Fibroblast of skin of left quadriceps (primary cell): Measurements from ENCODE around the gene TSC2.
"Not testable (repeated sequence)": the region's sequence is repeated elsewhere in the genome, so short reads cannot be mapped to it uniquely, and the experiment has no call there.

Experiments used
- DNase-seq, 2 experiments: peaks; one replicate each; pipeline ENCODE4 v3.0.0-alpha.2; 2013; ENCODE audit warnings: low read depth in 2 of 2

The TSC2 gene

DNA sequence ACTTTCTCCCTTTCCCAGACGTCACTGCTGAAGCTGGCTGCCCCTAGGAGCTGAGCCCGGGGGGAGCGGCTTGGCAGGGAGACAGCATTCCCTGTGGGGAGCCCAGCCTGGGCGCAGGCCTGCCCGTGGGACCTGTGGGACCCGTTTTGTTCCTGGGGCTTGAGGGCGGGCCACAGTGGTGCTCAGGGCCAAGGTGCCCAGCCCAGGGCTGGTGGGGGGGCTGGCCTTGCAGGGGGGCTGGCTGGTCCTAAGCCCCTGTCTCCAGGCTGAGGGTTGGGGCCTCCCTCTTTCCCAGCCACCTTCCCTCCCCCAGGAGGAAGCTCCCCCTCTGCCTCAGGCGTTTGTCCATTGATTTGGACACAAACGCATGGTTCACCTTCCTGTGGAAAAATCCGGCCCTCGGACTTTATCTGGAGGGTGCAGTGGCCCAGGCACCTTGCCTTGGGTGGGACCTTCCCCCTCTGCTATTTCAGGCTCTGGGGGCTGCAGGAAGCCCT lies 16.7 kb upstream of the TSC2 start:
- no peak for DNase-seq

DNA sequence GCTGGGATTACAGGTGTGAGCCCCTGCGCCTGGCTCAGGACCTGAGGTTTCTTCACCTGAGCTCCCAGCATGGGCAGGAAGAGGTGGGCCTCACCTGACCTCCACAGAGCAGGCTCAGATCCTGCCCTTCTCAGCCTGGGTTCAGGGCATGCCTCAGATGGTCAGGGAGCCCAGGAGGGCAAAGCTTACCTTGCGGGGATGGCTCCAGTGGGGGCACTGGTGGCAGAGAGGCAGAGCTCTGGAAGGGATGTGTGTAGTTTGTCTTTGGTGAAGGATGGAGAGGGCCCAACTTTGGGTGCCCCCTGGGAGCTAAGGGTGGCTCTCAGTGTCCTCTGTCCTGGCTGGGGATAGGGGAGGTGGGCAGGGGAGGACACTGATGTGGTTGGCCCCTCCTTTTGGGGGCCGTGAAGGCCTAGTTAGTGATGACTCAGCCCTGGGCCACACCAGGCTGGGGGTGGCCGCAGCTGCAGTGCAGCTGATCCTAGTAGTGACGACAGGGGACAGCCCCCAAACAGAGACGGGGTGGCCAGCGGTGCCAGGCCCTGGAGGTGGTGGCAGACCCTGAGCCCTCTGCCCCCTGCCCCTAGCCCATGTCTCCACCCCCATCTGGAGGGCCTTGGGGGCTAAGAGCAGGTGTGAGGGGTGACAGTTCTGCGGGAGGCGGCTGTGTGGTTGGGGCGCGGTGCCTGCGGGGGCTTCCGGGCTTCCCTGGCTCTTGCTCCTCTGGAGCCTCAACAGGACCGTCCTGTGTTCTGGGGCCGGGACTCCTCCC lies 15.3 kb upstream of the TSC2 start:
- DNase-seq, result no peak

DNA sequence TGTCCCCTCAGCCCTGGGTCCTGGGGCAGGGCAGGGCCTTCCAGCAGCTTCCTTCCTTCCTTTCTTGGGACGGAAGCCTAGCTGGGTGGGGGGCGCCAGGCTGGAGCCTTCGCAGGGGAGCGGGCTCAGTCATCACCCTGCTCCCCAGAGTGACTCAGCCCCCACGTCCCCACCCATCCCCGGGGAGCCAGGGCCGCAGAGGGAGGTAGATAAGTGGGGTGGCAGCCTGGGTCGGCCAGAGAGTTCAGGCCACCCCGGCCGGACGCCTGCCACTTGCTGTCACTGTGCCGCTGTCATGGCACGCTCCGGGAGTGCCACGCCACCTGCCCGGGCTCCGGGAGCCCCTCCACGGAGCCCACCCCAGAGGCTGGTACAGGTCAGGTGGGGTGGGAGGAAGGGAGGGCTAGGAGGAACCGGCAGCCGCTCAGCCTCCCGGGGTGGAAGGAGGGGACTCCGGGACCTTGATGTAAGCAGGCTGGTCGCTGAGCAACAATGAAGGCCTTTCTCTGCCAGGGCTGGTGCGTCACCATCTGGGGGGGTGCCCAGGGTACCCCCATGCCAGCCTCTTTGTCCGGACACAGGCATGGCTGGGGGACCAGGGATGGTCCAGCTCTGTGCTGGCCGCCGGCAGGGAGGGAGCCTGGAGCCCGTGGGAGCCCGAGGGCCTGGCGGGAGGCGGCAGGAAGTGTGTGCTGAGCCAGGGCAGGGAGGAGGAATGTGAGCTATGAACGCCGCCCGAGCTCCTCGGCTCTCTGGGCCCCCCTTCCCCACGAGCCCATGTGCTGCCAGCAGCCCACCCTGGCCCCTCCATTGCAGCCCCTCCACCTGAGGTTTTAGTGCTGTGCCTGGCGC lies 14.5 kb upstream of the TSC2 start:
- no peak for DNase-seq

DNA sequence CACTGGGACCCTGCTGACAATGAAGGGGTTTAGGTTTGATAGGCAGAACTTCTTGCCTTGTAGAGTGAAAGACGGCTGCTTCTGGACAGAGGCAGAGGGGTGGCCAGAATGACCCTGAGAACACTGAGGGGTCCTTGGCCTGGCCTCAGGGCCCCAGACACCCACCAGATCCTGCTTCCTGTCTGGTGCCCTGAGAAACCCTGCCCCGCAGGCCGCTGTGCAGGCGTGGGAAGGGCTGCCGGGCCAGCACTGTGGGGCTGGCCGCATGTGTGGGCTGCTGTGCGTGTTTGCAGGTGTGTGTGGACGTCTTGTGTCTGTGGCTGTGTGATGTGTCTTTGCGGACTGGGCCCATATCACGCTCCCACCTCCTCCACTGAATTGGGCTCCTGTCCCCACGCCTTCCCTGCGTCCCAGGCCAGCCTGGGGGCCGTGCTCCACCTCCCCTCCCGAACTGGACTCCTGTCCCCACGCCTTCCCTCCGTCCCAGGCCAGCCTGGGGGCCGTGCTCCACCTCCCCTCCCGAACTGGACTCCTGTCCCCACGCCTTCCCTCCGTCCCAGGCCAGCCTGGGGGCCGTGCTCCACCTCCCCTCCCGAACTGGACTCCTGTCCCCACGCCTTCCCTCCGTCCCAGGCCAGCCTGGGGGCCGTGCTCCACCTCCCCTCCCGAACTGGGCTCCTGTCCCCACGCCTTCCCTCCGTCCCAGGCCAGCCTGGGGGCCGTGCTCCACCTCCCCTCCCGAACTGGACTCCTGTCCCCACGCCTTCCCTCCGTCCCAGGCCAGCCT lies 13.7 kb upstream of the TSC2 start:
- DNase-seq, result not testable (repeated sequence)

DNA sequence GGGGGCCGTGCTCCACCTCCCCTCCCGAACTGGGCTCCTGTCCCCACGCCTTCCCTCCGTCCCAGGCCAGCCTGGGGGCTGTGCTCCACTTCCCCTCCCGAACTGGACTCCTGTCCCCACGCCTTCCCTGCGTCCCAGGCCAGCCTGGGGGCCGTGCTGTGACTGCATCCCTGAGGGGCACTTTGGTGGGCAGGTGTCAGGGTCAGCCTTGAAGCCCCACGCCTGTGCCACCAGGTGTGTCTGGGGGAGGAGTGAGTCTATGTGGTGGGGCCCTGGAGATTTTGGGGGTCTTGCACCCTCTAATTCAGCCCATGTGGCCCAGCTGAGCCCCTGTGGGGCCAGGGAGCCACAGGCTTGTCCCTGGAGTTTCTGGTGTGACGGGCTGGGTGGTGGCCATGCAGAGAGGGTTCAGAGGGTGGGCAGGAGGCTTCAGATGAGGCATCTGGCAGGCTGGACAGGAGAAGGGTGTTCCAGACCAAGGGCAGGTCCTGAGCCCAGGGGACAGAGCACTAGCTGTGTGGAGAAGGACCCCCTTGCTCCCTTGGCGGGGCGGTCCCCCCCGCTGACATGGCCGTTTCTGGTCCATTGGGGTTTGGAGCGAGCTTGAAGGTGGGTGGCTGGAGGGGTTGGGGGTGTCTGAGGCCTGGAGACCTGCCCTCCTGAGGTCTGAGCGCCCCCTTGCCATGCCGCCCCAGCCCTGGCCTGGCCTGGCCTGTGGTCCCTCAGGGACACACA lies 12.9 kb upstream of the TSC2 start:
- no peak for DNase-seq

DNA sequence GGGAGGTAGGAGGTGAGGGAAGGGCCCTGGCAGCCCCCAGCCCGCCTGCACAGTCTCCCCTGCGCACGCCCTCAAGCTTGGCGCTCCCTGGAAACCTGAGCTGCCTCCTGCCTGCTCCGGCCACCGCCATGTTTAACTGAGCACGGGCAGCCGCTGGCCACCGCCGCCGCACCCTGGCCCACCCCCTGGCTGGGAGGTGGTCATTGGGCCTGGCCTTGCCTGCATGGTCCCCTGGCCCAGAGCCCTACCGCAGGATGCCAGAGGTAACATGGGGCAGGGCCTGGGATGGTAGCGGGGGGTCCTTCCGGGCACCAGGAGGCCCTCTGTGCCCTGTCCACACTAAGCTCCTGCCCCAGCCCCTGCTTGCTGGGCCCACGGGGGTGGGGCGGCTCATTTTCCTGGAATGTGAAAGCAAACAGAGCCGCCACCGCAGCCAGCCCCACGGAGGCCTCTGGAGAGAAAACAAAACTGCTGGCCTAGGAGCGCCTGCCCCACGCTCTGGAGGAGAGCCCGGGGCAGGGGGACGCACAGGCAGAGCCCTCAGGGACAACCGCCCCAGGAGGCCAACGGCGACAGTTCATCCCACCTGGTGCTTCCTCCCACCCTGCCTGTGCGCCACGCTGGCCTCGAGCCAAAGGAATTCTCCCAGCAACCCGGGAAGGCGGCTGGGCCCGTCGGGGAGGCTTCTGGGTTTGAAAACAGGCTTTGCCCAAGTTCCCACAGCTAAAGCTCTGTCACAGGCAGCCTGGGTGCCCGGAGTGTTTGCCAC lies 12.2 kb upstream of the TSC2 start:
- peak; percentile 48 to 49 for DNase-seq

DNA sequence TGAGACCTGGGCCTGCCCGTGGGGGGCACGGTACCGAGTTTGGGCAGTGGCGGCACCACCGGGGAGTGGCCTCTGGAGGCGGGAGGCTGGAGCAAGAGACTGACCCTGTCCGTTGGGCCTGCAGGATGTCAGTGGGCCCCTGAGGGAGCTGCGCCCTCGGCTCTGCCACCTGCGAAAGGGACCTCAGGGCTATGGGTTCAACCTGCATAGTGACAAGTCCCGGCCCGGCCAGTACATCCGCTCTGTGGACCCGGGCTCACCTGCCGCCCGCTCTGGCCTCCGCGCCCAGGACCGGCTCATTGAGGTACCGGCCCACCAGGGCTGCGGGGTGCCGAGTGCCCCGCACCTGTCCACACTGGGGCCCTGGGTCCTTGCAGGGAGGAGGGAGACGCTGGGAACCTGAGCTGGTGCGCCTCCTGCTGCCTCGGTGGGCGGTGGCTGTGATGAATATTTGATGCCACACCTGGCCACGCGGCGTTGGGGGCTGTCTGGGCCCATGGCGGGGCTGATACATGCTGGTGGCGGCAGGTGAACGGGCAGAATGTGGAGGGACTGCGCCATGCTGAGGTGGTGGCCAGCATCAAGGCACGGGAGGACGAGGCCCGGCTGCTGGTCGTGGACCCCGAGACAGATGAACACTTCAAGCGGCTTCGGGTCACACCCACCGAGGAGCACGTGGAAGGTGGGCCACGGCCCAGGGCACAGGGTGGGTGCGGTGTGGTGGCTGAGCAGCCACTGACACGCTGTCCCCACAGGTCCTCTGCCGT lies 11.4 kb upstream of the TSC2 start:
- no peak for DNase-seq

DNA sequence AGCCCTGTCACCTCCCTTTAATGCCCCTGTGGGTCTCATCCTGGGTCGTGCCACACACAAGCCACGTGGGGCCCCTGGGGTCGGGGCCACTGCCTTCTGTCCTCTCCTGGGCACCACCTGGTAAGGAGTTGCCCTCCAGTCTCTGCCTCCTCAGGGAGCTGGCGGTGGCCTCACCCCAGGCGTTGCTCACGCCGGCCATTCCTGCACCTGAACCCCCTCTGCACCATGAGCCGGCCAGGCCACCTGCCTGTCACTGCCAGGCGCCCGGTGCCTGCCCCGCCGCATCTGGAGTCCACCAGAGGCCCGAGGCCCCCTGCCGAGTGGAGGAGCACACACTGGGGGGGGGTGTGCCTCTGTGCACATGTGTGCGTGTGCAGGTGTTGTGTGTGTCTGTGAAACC lies 10.7 kb upstream of the TSC2 start:
- no peak for DNase-seq

DNA sequence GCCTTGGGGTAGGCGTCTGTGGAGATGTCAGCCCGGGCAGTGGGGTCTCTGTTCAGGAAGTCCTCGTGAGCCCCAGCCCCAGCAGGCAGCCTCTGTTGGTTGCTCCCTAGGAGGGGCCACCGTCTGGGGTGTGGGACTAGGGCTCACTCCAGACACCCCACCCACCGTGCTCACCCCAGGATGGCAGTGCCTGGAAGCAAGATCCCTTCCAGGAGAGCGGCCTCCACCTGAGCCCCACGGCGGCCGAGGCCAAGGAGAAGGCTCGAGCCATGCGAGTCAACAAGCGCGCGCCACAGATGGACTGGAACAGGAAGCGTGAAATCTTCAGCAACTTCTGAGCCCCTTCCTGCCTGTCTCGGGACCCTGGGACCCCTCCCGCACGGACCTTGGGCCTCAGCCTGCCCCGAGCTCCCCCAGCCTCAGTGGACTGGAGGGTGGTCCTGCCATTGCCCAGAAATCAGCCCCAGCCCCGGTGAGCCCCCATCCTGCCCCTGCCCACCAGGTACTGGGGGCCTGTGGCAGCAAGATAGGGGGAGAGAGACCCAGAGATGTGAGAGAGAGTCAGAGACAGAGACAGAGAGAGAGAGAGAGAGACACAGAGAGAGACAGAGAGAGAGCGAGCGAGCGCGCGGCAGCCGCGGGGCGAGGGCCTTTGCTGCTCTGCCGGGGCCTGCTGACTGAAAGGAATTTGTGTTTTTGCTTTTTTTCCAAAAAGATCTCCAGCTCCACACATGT lies 10.0 kb upstream of the TSC2 start:
- DNase-seq, result peak; percentile 53 to 55

DNA sequence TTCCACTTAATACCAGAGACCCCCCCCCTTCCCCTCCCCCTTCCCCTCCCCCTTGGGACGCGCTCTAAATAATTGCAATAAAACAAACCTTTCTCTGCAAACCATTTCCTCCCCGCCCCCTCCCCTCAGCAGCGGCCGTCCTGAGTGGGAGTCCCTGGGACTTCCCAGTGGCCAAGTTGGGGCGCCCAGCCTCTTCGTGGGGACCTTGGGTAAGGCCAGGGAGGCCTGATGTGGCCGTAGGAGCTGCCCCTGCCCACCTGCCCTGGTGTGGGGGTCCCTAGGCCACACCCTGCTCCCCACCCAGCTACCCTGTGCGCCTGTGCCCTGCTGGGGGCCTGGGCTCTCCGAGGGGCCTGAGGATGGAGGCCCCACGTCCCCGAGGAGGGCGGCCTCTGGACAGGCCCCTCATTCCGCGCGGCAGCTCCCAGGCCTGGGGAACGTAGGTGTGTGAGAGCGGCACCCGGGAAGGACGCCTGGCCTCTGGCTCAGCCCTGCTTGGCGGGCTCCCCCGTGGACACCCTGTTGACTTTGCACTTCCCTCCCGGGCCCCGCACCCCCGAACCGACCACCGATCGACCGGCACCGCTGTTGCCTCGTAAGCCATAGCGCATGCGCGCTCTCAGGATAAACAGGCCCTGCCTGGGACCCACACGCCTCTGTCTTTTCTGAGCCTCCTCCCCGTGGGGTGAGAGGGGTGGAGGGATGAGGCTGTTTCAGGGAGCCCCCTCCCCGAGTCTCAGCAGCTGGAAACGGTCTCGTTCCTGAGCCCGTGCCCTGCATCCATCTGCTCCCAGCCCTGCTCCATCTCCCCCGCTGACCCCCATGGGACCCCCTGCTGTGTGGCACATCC lies 9.2 kb upstream of the TSC2 start:
- DNase-seq, result no peak

DNA sequence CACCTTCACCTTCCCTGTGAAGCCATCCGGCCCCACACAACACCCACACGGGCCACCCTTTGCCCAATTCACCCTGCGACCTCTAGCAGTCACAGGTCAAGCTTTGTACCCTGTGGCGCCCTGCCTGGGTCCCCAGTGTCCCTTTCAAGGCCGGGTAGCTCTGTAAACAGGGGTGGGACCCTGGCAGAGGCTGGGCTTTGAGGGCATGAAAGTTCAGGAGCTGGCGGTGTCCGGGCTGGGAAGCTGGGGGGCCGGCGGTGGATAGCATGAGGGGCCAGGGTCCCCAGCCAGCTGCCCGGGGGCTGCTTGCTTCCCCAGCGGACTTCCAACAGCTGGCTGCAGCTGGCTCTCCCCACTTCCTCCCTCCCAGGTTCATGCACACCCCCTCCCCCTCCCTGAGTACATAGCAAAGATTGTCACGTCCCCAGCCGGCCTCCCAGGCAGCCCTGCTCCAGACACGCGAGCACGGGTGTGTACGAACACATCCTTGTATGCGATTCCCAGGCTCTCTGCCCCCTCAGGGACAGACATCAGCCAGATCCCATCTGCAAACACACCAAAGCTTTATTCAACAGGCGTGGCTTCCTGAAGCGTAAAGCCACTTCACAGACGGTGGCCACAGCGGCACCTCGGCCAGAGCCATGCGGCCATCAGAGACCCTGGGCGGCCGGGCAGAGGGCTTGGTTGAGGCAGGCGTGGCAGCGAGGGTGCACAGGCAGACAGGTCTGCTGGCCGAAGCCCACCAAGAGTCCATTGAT lies 8.3 kb upstream of the TSC2 start:
- DNase-seq, result peak; percentile 70 to 75

DNA sequence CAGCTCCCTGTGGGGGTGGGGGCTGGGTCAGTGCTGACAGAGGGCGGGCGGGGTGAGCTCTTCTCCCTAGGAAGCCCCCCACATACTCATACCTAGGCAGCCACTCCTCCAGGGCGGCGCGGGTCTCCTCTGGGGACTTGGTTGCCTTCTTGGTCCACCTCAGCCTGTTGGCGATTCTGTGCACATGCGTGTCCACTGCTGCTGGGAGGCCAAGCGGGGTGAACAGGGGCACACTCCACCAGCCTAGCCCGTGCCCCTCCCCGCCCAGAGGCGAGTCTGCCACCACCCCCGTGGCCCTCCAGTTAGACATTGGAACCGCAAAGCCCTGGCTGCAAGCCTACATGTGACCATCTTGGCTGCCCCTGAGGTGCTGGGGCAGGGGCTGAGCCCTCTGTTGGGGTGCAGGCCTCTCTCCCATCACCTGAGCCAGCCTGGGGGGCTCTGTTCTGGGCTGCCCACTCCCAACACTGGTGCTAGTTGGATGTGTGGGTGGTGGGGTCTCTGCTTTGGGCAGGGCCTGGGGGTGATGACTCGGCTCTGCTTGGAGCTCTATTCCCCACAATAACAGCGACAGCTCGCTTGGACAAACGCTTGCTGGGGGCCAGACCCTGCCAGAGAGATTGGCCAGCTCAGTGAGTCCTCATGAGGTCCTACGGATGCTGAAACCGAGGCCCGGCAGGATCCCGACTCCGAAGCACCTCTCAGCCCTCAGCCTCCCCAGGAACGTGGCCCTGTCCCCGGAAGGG lies 7.6 kb upstream of the TSC2 start:
- DNase-seq, result no peak

DNA sequence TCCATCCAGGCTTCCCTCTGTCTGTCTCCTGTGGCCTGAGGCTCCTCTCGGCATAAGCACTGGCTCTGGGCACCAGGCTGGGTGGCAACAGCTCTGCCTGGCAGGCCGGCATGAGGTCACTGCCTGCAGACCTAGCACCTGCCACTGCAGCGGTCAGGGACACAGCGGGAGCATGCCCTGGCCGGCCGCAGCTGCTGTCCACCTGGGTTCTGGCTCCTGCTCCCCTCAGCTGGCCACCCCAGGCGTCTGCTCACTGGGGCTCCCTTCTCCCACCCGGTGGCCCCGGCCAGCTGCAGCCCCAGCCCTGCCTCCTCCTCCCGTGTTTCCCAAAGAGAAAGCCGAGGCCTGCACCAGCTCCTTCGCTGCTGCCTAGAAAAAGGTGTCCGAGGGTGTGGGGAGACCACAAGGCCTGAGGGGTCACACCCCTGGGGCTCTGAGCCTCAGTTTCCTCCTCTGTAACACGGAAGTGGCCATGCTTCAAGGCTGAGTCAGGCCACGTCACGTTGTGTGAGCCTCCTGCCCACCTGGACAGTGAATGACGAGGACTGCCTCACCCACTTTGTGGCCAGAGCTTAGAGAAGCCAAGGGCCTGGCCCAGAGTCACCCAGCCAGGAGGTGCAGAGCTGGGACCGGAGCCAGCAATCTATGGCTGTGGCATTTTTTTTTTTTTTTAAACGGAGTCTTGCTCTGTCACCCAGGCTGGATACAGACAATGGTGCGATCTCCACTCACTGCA lies 6.8 kb upstream of the TSC2 start:
- DNase-seq, result no peak

DNA sequence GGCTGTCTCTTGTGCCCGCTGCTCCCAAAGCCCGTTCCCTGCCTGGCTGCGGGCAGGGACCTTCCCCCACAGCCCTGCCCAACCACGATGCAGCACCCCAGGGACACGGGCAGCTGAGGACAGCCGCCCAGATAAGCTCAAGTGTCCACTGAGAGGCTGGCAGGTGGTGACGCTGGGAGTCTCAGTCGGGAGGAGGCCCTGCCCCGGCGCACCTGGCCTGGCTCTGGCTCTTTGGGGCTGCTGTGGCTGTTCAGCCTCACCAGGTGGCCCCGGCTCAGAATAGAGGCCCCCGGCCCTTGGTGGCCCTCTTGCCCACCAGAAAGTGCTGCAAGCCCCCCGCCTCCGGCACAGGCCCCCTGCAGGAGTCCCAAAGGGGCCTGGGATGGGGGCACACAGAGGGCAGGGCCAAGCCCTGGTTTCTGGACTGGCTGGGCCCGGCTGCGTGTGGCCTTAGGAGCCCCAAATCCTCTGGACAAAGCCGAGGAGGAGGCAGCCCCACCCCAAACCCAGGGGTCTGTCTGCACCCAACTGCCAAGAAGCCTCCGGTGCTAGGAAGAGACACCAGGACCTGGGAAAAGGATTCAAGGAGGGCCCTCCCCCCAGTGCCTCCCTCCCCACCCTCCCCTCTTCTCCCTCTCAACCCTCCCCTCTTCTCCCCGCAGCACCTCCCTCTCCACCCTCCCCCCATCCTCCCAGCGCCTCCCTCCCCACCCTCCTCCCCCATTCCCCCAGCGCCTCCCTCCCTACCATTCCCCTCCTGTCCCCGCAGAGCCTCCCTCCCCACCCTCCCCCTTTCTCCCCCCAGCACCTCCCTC lies 5.4 kb upstream of the TSC2 start:
- DNase-seq, result no peak

DNA sequence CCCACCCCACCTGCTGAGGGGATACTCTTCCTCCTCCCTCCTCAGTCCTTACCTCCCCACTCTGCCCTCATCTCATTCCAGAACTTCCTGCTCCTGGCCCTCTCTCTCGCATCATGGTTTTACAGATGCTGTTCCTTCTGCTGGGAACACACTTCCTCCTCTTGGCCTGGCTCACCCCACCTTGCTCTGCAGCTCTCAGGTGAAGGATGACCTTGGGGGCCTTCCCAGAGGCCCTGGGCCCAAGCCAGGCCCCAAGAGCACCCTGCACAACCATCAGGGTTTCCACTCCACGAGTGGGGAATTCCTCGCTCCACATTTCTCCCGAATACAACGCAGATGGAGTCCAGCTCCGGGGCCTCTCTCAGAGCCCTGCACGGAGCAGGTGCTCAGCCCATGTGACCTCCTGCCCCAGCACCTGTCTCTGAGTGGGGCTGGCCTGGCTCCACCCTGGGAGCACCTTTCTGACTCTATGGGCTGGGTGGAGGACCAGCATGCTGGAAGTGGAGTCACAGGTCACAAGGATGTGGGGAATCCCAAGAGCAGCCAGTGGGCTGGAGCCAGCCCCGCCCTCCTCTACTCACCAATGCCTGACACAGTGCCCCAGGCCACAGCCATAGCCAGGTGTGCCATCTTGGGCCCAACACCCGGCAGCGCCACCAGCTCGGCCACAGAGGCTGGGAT lies 4.7 kb upstream of the TSC2 start:
- DNase-seq, result no peak
